LNCAP (cell line): Measurements from ENCODE around the gene TNC.

Experiments
- CTCF ChIP-seq: fragments of 450-650 bp; IDR thresholded peaks from 2 replicates; pipeline ENCODE4 v1.5.1; 2017; ENCODE audit warnings: mild to moderate bottlenecking

TNC gene

DNA sequence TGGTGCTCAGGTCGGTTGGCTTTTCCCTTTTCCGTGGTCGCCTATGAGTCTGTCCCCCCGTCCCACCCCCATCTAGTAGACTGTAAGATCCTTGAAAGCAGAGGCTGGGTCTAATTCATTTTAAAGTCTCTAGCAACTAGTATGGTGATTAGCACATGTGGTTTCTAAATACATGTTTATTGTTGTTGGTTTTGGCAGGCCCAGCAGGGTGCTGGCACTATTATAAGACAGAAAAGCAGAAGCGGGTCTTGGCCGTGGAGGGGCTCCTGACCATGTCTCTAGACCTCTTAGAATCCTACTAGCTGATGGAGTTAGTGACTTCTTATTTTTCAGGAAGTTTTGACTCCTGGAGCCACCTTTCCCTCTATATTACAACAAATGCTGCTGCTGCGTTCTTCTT is 126.1 kb downstream of the TNC start:
- TF ChIP-seq CTCF: no peak

DNA sequence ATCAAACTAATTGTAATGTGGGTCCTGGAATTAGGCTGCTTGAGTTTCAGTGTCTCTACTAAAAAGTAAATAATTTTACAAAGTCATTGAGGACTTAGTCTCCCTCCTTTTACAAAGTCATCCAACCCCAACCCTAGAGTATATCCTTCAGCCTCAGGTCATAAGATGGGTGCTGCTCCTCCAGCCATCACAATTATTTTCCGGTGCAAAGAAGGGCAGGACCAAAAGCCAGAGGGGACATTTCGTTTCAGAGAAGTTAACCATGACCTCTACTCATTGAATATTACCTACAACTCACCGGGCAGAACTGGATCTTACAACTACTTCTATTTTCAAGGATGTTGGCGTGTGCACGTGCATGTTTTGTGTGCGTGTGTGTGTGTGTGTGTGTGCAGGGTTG is 127.1 kb downstream of the TNC start:
- TF ChIP-seq CTCF: no peak

GRCh38 chr9:114989600-114990410 is 128.2 kb downstream of the TNC start:
- no peak for TF ChIP-seq CTCF

GRCh38 chr9:114988962-114989599 is 128.9 kb downstream of the TNC start:
- no peak for TF ChIP-seq CTCF

DNA sequence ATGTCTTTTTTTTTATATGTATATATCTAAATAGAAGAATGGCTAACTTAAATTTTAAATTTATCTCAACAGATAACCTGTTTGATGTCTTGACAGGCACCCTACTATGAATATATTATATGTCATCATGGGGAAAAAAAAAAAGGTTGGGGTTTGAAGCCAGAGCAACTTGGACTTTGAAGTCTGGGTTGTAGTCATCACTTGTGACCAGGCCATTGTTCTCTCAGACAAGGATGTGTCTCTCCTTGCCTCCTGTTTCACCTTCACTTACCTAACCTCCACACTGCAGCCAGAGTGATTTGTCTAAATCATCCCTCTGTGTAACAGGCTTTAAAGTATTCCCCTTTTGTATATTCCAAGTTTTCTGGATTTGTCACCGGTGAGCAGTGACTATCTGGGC is 130.8 kb downstream of the TNC start:
- no peak for TF ChIP-seq CTCF

GRCh38 chr9:114985959-114986501 is 131.9 kb downstream of the TNC start:
- no peak for TF ChIP-seq CTCF

- TF ChIP-seq CTCF: no peak
Measured at GRCh38 chr9:114981063-114981462, 136.9 kb downstream of the TNC start.
